A673 (cell line): ENCODE measurements around the gene LAMB3. TPM values are rescaled to one million over a fixed set of nuclear protein-coding genes. Genes with fewer than 3 reads are reported as not detected.
A peak's percentile ranks its signal among the peaks of the same experiment; 100 is the strongest.

Source experiments
- BruUV-seq: library from RNA; stranded (reverse); fragments of 400-500 nt; replicated peaks from 2 replicates; lab custom pipeline; 2021; lab: Mats Ljungman, UMichigan
- CTCF ChIA-PET: fragments of 300-600 bp; sonication (Branson Sonifier 250); formaldehyde crosslinking; loops from one replicate; lab custom pipeline; 2022; ENCODE audit warnings: antibody characterized with exemption; lab: Charles Lee
- POLR2A ChIA-PET: fragments of 300-600 bp; sonication (Branson Sonifier 250); formaldehyde crosslinking; loops from one replicate; lab custom pipeline; 2022; ENCODE audit warnings: antibody characterized with exemption; ENCODE audit not compliant: low non-redundant PET; lab: Charles Lee
- DNase-seq: peaks from one replicate; pipeline ENCODE4 v3.0.0-alpha.2; 2015; ENCODE audit warnings: low spot score
- H3K27ac ChIP-seq: fragments of 200-600 bp; sonication (generic); 2 replicates; pipeline ENCODE4 v1.5.1; 2016; ENCODE audit warnings: mixed run types, low read depth, mild to moderate bottlenecking, mixed read lengths, antibody characterized with exemption, low read length; ENCODE audit not compliant: poor library complexity, severe bottlenecking
- H3K27me3 ChIP-seq: fragments of 200-600 bp; sonication (generic); replicated peaks from 2 replicates; pipeline ENCODE4 v1.6.1; 2017; ENCODE audit warnings: mixed run types, low read depth, mild to moderate bottlenecking, mixed read lengths, antibody characterized with exemption, low read length; ENCODE audit not compliant: insufficient read depth, poor library complexity
- H3K36me3 ChIP-seq: fragments of 200-600 bp; sonication (generic); 2 replicates; pipeline ENCODE4 v1.6.1; 2016; ENCODE audit warnings: mixed run types, mild to moderate bottlenecking, mixed read lengths, antibody characterized with exemption, low read length; ENCODE audit not compliant: insufficient read depth, poor library complexity, severe bottlenecking
- H3K4me1 ChIP-seq: fragments of 200-600 bp; sonication (generic); 2 replicates; pipeline ENCODE4 v1.6.1; 2017; ENCODE audit warnings: mixed run types, mild to moderate bottlenecking, mixed read lengths, antibody characterized with exemption, low read length; ENCODE audit not compliant: insufficient read depth, poor library complexity, severe bottlenecking
- H3K4me3 ChIP-seq: fragments of 200-600 bp; sonication (generic); 2 replicates; pipeline ENCODE4 v1.5.1; 2016; ENCODE audit warnings: low read depth, mixed run types, mild to moderate bottlenecking, mixed read lengths, low read length; ENCODE audit not compliant: poor library complexity, severe bottlenecking
- H3K9me3 ChIP-seq: fragments of 200-600 bp; sonication (generic); 2 replicates; pipeline ENCODE4 v1.6.1; 2016; ENCODE audit warnings: mixed run types, low read depth, mild to moderate bottlenecking, mixed read lengths, antibody characterized with exemption, low read length; ENCODE audit not compliant: poor library complexity, severe bottlenecking
- CTCF ChIP-seq: fragments of 300-800, 200-600 bp; sonication (generic); conservative IDR thresholded peaks from 2 replicates; pipeline ENCODE4 v1.5.1; 2017; ENCODE audit warnings: low read depth, mild to moderate bottlenecking, antibody characterized with exemption, low read length, moderate library complexity, mixed read lengths
- EZH2 ChIP-seq: fragments of 200-600 bp; sonication (generic); IDR thresholded peaks from 2 replicates; pipeline ENCODE4 v1.6.1; 2017; ENCODE audit warnings: borderline replicate concordance, low read depth, mild to moderate bottlenecking, mixed read lengths, antibody characterized with exemption, low read length; ENCODE audit not compliant: poor library complexity, severe bottlenecking
- intact Hi-C: fragments of 100-400 bp; cut with micrococcal nuclease; formaldehyde crosslinking; loops from one replicate; pipeline ENCODE4 v1.10.0; 2022; ENCODE audit not compliant: unreplicated experiment
- total RNA-seq: library from RNA; stranded (reverse); gene quantifications from 2 replicates; pipeline ENCODE4 v1.2.3, GENCODE V29; 2021

Gene LAMB3
- total RNA-seq, 1 experiment from 2014 or later, result 12.7 TPM

GRCh38 chr1:209652873-209653401 is 712 bp upstream of the LAMB3 start:
- no peaks in the 10 kb centered on the region for H3K36me3 ChIP-seq
- H3K27ac ChIP-seq, result peak overlapping the region; percentile 39
- peak; percentile 57 for DNase-seq
- H3K4me1 ChIP-seq, result peaks cover 25% of the 10 kb centered on the region
- ChIA-PET POLR2A (no interaction called here), CTCF (no interaction called here)
- no peak overlapping the region for H3K4me3 ChIP-seq
- no peaks in the 10 kb centered on the region for H3K27me3 ChIP-seq
- TF ChIP-seq EZH2 (no peak), CTCF (no peak)
- intact Hi-C loops, result no loop called here
- no peaks in the 10 kb centered on the region for H3K9me3 ChIP-seq
- no TSS peak for BruUV-seq

- DNase-seq, result no peak
- H3K9me3 ChIP-seq, result no peaks in the 10 kb centered on the region
- H3K36me3 ChIP-seq, result no peaks in the 10 kb centered on the region
- no peak for TF ChIP-seq CTCF
- no peak for TF ChIP-seq EZH2
- H3K27ac ChIP-seq, result no peak overlapping the region
- no peaks in the 10 kb centered on the region for H3K27me3 ChIP-seq
- ChIA-PET CTCF (no interaction called here), POLR2A (no interaction called here)
- no TSS peak for BruUV-seq
- H3K4me1 ChIP-seq, result peaks cover 36% of the 10 kb centered on the region
- intact Hi-C loops, result no loop called here
- H3K4me3 ChIP-seq, result no peak overlapping the region
These were observed 1.1 kb downstream of the LAMB3 start for GRCh38 chr1:209651138-209651587.

- H3K27ac ChIP-seq, result no peak overlapping the region
- no TSS peak for BruUV-seq
- POLR2A ChIA-PET, result no interaction called here
- DNase-seq, result no peak
- H3K4me3 ChIP-seq, result no peak overlapping the region
- CTCF ChIA-PET, result no interaction called here
- H3K27me3 ChIP-seq, result no peaks in the 10 kb centered on the region
- no peaks in the 10 kb centered on the region for H3K9me3 ChIP-seq
- TF ChIP-seq CTCF (no peak), EZH2 (no peak)
- H3K4me1 ChIP-seq, result peaks cover 43% of the 10 kb centered on the region
- H3K36me3 ChIP-seq, result no peaks in the 10 kb centered on the region
- intact Hi-C loops, result no loop called here
These were observed 1.8 kb downstream of the LAMB3 start for GRCh38 chr1:209650454-209650853.
